Activated T-cell treated with anti-CD3 and anti-CD28 coated beads, Interleukin-2, amount 50 U/mL, for 24 hours (primary cell): ENCODE data around the gene ATP4A.

Experiments used
- DNase-seq: peaks from one replicate; pipeline ENCODE4 v3.0.0-alpha.2; 2020
- H3K27ac Mint-ChIP-seq: 2 replicates; pipeline ENCODE4 v1.8.0; 2020; ENCODE audit warnings: mild to moderate bottlenecking, mixed read lengths
- H3K27me3 Mint-ChIP-seq: 2 replicates; pipeline ENCODE4 v1.8.0; 2020; ENCODE audit warnings: mixed read lengths
- H3K36me3 Mint-ChIP-seq: 2 replicates; pipeline ENCODE4 v1.8.0; 2020; ENCODE audit warnings: low read depth, mixed read lengths
- H3K4me1 Mint-ChIP-seq: 2 replicates; pipeline ENCODE4 v1.8.0; 2020; ENCODE audit warnings: low read depth, mixed read lengths
- H3K4me3 Mint-ChIP-seq: 2 replicates; pipeline ENCODE4 v1.8.0; 2020; ENCODE audit warnings: mild to moderate bottlenecking, moderate library complexity, mixed read lengths
- H3K9me3 Mint-ChIP-seq: 2 replicates; pipeline ENCODE4 v1.8.0; 2020; ENCODE audit warnings: mixed read lengths

The ATP4A gene

DNA sequence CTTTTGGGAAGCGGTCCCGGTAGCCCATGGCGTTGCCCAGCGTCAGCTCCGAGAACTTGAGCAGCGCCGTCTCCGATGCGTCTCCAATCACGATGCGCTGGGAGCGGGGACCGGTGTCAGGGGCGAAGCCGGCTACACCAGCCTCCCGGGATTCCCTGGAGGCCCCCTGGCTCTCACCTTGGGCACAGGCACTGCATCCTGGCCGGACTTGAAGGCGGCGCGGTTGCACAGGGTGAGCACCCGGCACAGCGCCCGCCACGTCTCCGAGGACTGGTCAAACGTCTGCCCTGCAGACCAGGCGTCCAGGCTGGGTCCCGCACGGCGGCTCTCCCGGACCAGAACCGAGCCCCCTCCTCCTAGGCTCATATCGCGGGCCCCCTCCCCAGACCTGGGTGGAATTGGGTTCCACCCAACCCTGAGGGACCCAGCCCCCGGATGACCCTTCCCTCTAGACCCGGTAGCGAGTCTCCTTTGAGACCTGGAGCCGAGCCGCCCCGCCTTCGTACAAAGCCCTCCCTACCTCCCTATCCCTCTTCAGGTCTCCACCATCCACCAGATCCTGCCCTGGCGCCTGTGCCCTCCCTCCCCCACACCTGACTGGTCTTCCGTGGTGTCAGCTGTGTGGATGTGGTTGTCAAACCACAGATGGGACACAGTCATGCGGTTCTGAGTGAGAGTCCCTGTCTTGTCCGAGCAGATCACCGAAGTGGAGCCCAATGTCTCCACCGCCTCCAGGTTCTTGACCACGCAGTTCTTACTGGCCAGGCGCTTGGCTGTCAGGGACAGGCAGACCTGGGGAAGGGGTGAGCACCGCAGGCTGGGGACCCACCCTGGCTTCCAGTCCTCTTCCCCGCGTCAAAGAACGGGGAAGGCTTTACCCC is 4.8 kb downstream of the ATP4A start:
- no peaks in the 10 kb centered on the region for H3K36me3 Mint-ChIP-seq

GRCh38 chr19:35557539-35558399 is 5.7 kb downstream of the ATP4A start:
- Mint-ChIP-seq H3K27me3 (peaks cover 49% of the 10 kb centered on the region), H3K9me3 (no peaks in the 10 kb centered on the region), H3K36me3 (no peaks in the 10 kb centered on the region), H3K4me3 (peak overlapping the region; percentile 66), H3K4me1 (peaks cover 10% of the 10 kb centered on the region), H3K27ac (no peak overlapping the region)
- DNase-seq, result peak; percentile 76

More for the DNA sequence above, 4.8 kb downstream of the ATP4A start:
- Mint-ChIP-seq H3K4me3 (no peak overlapping the region), H3K27me3 (peaks cover 56% of the 10 kb centered on the region), H3K27ac (no peak overlapping the region), H3K9me3 (no peaks in the 10 kb centered on the region), H3K4me1 (peaks cover 10% of the 10 kb centered on the region)
- DNase-seq, result peak; percentile 28

DNA sequence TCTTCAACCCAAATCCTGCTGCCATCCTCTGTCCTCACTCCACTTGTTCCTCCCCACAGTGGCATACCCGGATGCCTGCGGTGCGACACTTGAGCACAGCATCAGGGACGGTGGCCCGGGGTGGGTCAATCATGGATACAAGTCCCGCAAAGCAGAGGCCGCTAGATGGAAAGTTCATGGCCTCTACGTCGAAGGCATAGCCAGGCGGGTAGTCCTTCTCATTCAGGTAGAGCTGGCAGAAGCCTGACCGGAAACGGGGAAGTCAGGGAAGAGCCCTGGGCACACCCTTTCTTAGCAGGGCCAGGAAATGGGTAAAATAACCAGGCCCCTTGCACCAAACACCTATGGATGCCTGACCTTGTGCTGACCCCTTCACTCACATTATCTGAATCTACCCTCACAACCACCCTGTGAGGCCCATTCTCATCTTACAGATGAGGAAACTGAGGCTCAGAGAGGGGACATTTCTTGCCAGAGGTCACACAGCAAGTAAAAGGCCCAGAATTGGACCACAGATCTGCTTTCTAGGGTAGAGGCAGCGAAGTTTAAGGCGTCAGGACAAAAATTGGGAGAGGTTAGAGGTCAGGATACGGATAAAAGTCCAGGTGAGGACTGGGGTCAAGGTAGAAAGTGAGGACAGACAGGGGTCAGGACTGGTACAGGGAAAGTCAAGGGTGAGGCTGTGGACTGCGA is 6.5 kb downstream of the ATP4A start:
- peaks cover 10% of the 10 kb centered on the region for H3K4me1 Mint-ChIP-seq
- peaks cover 42% of the 10 kb centered on the region for H3K27me3 Mint-ChIP-seq
- H3K9me3 Mint-ChIP-seq, result no peaks in the 10 kb centered on the region
- H3K27ac Mint-ChIP-seq, result no peak overlapping the region
- DNase-seq, result no peak
- no peaks in the 10 kb centered on the region for H3K36me3 Mint-ChIP-seq
- H3K4me3 Mint-ChIP-seq, result peak overlapping the region; percentile 18

- peaks cover 10% of the 10 kb centered on the region for H3K4me1 Mint-ChIP-seq
- H3K36me3 Mint-ChIP-seq, result peaks cover 3% of the 10 kb centered on the region
- DNase-seq, result no peak
- H3K9me3 Mint-ChIP-seq, result no peaks in the 10 kb centered on the region
- H3K4me3 Mint-ChIP-seq, result no peak overlapping the region
- peaks cover 35% of the 10 kb centered on the region for H3K27me3 Mint-ChIP-seq
- H3K27ac Mint-ChIP-seq, result no peak overlapping the region
Observed at GRCh38 chr19:35556025-35556590, 7.3 kb downstream of the ATP4A start.

- peaks cover 10% of the 10 kb centered on the region for H3K36me3 Mint-ChIP-seq
- H3K27ac Mint-ChIP-seq, result no peak overlapping the region
- no peak overlapping the region for H3K4me3 Mint-ChIP-seq
- DNase-seq, result no peak
- H3K9me3 Mint-ChIP-seq, result no peaks in the 10 kb centered on the region
- peaks cover 10% of the 10 kb centered on the region for H3K4me1 Mint-ChIP-seq
- peaks cover 28% of the 10 kb centered on the region for H3K27me3 Mint-ChIP-seq
Observed at GRCh38 chr19:35555301-35556005, 8.0 kb downstream of the ATP4A start.

DNA sequence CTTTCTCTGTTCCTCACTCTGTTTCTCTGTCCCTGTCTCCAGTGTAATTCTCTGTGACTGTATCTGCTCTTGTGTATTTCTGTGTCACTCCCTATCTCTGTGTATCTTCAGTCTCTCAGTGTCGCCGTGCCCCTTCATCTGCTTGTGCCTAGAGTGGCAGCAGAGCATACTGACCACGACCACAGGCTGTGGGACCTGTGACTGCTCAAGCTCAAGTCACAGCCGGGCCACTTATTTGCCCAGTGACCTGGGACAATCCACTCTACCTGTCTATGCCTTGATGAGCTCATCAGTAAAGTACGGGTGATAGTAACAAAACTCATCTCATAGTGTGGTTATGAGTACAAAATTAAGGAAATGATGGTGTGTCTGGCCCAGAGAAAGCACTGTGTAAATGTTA is 9.4 kb downstream of the ATP4A start:
- Mint-ChIP-seq H3K9me3 (no peaks in the 10 kb centered on the region), H3K4me1 (peaks cover 12% of the 10 kb centered on the region), H3K27me3 (peaks cover 14% of the 10 kb centered on the region), H3K4me3 (no peak overlapping the region), H3K27ac (no peak overlapping the region), H3K36me3 (peaks cover 20% of the 10 kb centered on the region)
- no peak for DNase-seq

DNA sequence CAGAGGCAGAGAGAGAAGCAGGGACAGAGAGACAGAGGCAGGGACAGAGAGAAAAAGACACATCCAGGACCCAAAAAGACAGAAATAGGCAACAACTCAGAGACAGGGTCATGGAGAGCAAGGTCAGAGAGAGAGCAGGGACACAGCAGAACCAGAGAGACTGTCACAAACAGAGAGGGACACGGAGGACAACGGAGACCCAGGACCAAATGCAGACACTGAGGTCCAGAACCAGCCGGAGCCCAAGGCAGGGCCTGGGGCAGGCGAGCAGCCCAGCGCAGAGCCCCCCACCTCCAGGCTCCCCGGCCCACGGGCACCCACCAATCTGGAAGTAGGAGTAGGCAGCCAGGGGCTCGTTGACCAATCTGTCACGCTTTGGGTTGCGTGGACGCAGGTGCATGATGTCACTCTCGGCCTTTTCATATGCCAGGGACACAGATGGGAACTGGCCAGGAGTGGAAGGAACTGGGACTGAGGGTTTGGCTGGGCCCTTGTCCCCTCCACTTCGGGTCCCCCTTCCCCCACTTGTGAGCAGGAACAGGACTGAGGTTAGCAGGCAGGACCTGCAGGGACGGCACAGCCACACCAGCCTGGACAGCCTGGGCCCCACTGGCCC is 10.0 kb downstream of the ATP4A start:
- Mint-ChIP-seq H3K4me3 (no peak overlapping the region), H3K4me1 (peaks cover 13% of the 10 kb centered on the region), H3K27ac (no peak overlapping the region), H3K9me3 (no peaks in the 10 kb centered on the region), H3K27me3 (peaks cover 9% of the 10 kb centered on the region), H3K36me3 (peaks cover 25% of the 10 kb centered on the region)
- DNase-seq, result no peak

GRCh38 chr19:35552534-35553384 is 10.7 kb downstream of the ATP4A start:
- H3K9me3 Mint-ChIP-seq, result no peaks in the 10 kb centered on the region
- H3K27ac Mint-ChIP-seq, result no peak overlapping the region
- peaks cover 5% of the 10 kb centered on the region for H3K27me3 Mint-ChIP-seq
- DNase-seq, result no peak
- peaks cover 32% of the 10 kb centered on the region for H3K36me3 Mint-ChIP-seq
- H3K4me1 Mint-ChIP-seq, result peaks cover 16% of the 10 kb centered on the region
- H3K4me3 Mint-ChIP-seq, result no peak overlapping the region

- no peak for DNase-seq
- Mint-ChIP-seq H3K4me1 (peaks cover 28% of the 10 kb centered on the region), H3K4me3 (no peak overlapping the region), H3K27me3 (no peaks in the 10 kb centered on the region), H3K9me3 (no peaks in the 10 kb centered on the region), H3K27ac (no peak overlapping the region), H3K36me3 (peaks cover 47% of the 10 kb centered on the region)
Observed at GRCh38 chr19:35551091-35551810, 12.2 kb downstream of the ATP4A start.

DNA sequence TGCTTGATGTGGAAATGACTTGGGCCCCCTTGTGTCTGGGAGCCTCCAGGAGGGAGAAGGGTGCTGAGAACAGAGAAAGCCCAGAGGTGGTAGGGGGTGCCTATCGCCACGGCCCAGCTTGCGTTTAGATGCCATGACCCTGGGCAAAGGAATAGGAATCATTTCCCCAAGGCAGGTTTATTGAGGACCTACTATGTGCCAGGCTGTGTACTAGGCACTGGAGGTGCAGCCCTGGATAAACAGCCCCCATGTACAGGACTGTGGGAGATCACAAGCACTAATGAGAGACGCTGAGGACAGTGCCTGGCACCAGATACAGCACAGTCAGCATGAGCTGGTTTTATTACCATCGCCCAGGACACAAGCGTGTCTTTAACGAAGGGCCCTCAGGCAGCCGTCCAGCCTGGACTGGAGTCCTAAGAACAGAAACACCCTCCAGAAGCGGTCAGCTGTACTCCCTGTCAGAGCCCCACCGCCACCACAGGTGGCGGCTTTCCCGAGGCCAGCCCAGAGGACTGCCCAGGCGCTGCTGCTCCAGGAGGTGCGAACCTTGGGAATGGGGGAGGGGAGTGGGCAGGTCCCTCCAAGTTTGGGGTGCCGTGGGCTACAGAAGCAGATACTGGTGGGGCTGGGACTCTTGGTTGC is 13.5 kb downstream of the ATP4A start:
- no peak overlapping the region for H3K4me3 Mint-ChIP-seq
- H3K27ac Mint-ChIP-seq, result no peak overlapping the region
- peaks cover 31% of the 10 kb centered on the region for H3K4me1 Mint-ChIP-seq
- no peaks in the 10 kb centered on the region for H3K27me3 Mint-ChIP-seq
- DNase-seq, result no peak
- H3K9me3 Mint-ChIP-seq, result no peaks in the 10 kb centered on the region
- peaks cover 52% of the 10 kb centered on the region for H3K36me3 Mint-ChIP-seq

DNA sequence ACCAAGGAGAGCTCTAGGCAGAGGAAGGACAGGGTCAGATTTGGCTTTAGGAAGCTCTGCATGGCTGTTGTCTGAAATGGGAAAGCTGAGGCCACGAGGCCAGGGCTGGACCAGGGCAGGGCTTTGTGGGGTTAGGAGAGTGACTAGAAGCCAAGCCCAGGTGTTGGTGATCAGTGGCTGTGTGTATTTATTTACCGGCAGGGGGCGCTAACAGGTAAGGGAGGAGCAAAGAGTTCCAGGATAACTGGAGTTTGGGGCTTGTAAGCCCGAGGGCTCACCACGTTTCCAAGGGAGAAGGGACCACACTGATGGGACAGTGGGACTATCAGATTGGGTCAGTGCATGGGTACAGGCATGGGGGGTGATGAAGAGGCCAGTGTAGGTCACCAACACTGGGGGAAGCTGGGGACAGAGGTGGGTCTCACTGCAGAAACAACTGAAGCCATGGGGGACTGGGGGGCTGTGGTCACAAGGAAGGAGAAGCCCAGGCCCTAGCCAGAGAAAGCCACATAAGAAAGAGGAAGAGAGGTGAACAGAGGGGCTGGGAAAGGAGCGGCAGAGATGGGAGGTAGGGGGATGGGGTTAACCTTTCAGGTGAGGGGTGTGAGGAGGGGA is 14.2 kb downstream of the ATP4A start:
- peaks cover 59% of the 10 kb centered on the region for H3K36me3 Mint-ChIP-seq
- H3K27me3 Mint-ChIP-seq, result no peaks in the 10 kb centered on the region
- peaks cover 38% of the 10 kb centered on the region for H3K4me1 Mint-ChIP-seq
- peak; percentile 62 for DNase-seq
- no peak overlapping the region for H3K27ac Mint-ChIP-seq
- no peak overlapping the region for H3K4me3 Mint-ChIP-seq
- H3K9me3 Mint-ChIP-seq, result no peaks in the 10 kb centered on the region
